ENCODE results near the gene NRG3.

NRG3 gene

GRCh38 chr10:82574081-82574480 lies 699.1 kb downstream of the NRG3 start:
- ATAC-seq, result no peak
- TF ChIP-seq ESRRG (CRISPR knock-in tag; IDR thresholded peaks at IDR 0.05) (no peak), ZFP3 (CRISPR knock-in tag; IDR thresholded peaks at IDR 0.05) (no peak), SNAI2 (CRISPR knock-in tag; IDR thresholded peaks at IDR 0.05) (no peak), CSDC2 (CRISPR knock-in tag; IDR thresholded peaks at IDR 0.05) (no peak), ISL1 (CRISPR knock-in tag; IDR thresholded peaks at IDR 0.05) (no peak), ZC3H10 (CRISPR knock-in tag; IDR thresholded peaks at IDR 0.05) (no peak), PPARA (CRISPR knock-in tag; IDR thresholded peaks at IDR 0.05; ENCODE audit: borderline replicate concordance) (no peak), TOX (CRISPR knock-in tag; IDR thresholded peaks at IDR 0.05; ENCODE audit: borderline replicate concordance) (no peak), BACH2 (CRISPR knock-in tag; IDR thresholded peaks at IDR 0.05; ENCODE audit: borderline replicate concordance) (no peak)
- TF ChIP-seq, protein P1, sequence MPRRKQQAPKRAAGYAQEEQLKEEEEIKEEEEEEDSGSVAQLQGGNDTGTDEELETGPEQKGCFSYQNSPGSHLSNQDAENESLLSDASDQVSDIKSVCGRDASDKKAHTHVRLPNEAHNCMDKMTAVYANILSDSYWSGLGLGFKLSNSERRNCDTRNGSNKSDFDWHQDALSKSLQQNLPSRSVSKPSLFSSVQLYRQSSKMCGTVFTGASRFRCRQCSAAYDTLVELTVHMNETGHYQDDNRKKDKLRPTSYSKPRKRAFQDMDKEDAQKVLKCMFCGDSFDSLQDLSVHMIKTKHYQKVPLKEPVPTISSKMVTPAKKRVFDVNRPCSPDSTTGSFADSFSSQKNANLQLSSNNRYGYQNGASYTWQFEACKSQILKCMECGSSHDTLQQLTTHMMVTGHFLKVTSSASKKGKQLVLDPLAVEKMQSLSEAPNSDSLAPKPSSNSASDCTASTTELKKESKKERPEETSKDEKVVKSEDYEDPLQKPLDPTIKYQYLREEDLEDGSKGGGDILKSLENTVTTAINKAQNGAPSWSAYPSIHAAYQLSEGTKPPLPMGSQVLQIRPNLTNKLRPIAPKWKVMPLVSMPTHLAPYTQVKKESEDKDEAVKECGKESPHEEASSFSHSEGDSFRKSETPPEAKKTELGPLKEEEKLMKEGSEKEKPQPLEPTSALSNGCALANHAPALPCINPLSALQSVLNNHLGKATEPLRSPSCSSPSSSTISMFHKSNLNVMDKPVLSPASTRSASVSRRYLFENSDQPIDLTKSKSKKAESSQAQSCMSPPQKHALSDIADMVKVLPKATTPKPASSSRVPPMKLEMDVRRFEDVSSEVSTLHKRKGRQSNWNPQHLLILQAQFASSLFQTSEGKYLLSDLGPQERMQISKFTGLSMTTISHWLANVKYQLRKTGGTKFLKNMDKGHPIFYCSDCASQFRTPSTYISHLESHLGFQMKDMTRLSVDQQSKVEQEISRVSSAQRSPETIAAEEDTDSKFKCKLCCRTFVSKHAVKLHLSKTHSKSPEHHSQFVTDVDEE (CRISPR knock-in tag; IDR thresholded peaks at IDR 0.05), result no peak
- TF ChIP-seq, protein P2, sequence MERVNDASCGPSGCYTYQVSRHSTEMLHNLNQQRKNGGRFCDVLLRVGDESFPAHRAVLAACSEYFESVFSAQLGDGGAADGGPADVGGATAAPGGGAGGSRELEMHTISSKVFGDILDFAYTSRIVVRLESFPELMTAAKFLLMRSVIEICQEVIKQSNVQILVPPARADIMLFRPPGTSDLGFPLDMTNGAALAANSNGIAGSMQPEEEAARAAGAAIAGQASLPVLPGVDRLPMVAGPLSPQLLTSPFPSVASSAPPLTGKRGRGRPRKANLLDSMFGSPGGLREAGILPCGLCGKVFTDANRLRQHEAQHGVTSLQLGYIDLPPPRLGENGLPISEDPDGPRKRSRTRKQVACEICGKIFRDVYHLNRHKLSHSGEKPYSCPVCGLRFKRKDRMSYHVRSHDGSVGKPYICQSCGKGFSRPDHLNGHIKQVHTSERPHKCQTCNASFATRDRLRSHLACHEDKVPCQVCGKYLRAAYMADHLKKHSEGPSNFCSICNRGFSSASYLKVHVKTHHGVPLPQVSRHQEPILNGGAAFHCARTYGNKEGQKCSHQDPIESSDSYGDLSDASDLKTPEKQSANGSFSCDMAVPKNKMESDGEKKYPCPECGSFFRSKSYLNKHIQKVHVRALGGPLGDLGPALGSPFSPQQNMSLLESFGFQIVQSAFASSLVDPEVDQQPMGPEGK (CRISPR knock-in tag; IDR thresholded peaks at IDR 0.05; ENCODE audit: borderline replicate concordance), result no peak

DNA sequence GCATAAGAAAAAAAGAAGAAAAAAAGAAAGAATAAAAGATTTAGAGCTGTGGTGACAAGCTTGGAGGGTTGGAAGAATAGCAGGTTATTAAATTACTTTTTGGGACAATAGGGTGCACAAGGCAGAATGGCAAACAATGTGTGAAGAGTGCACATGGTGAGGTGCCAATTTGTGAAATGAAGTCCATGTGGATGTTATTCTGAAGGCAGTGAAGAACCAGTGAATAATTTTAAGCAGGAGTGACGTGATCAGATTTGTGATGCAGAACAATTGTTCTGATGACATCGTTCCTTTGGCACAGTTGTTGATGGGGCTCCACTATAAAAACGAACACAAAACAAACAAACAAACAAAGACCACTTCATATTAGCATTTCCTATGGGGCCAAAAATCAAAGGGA lies 700.3 kb downstream of the NRG3 start:
- ATAC-seq, result no peak

DNA sequence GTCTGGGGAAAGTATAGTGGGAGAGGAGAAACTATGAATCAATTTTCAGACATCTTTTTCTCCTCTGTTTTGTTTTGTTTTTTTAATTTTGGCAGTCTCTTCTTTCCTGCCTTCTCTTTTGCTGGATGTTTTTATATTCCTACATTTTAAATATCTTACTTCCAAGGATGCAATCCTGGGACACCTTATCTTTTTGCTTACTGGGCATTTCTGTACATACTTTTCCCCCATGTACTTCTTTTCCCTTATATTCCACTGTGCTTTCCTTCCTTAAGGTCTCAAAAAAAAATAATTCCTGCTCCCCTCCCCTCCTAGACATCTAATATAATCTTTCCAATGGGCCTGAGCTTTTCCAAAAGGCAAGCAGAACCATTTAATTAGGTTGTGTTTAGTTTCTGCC lies 701.1 kb downstream of the NRG3 start:
- ATAC-seq, result no peak

More for the DNA sequence above, 700.3 kb downstream of the NRG3 start:
- TF ChIP-seq OSR1 (CRISPR knock-in tag; IDR thresholded peaks at IDR 0.05), result no peak
- TF ChIP-seq, protein P2 (CRISPR knock-in tag; IDR thresholded peaks at IDR 0.05; ENCODE audit: borderline replicate concordance), result no peak

More for the DNA sequence above, 701.1 kb downstream of the NRG3 start:
- TF ChIP-seq SNAI2 (CRISPR knock-in tag; IDR thresholded peaks at IDR 0.05) (no peak), TOX (CRISPR knock-in tag; IDR thresholded peaks at IDR 0.05; ENCODE audit: borderline replicate concordance) (no peak), ZFP30 (CRISPR knock-in tag; IDR thresholded peaks at IDR 0.05) (no peak), ZNF565 (CRISPR knock-in tag; conservative IDR thresholded peaks at IDR 0.05; ENCODE audit: low read depth) (no peak), ZNF8 (CRISPR knock-in tag; IDR thresholded peaks at IDR 0.05) (no peak), ZFP3 (CRISPR knock-in tag; IDR thresholded peaks at IDR 0.05) (no peak), CSDC2 (CRISPR knock-in tag; IDR thresholded peaks at IDR 0.05) (no peak), PPARA (CRISPR knock-in tag; IDR thresholded peaks at IDR 0.05; ENCODE audit: borderline replicate concordance) (no peak), OSR1 (CRISPR knock-in tag; IDR thresholded peaks at IDR 0.05) (no peak), RARB (CRISPR knock-in tag; IDR thresholded peaks at IDR 0.05) (no peak), CREB5 (CRISPR knock-in tag; IDR thresholded peaks at IDR 0.05; ENCODE audit: low read depth) (no peak), TCF4 (CRISPR knock-in tag; IDR thresholded peaks at IDR 0.05; ENCODE audit: borderline replicate concordance) (no peak), ESRRG (CRISPR knock-in tag; IDR thresholded peaks at IDR 0.05) (no peak)
- TF ChIP-seq, protein P2 (CRISPR knock-in tag; IDR thresholded peaks at IDR 0.05; ENCODE audit: borderline replicate concordance), result no peak
- TF ChIP-seq, protein P3, sequence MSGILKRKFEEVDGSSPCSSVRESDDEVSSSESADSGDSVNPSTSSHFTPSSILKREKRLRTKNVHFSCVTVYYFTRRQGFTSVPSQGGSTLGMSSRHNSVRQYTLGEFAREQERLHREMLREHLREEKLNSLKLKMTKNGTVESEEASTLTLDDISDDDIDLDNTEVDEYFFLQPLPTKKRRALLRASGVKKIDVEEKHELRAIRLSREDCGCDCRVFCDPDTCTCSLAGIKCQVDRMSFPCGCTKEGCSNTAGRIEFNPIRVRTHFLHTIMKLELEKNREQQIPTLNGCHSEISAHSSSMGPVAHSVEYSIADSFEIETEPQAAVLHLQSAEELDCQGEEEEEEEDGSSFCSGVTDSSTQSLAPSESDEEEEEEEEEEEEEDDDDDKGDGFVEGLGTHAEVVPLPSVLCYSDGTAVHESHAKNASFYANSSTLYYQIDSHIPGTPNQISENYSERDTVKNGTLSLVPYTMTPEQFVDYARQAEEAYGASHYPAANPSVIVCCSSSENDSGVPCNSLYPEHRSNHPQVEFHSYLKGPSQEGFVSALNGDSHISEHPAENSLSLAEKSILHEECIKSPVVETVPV (CRISPR knock-in tag; IDR thresholded peaks at IDR 0.05), result no peak
- TF ChIP-seq, protein P1 (CRISPR knock-in tag; IDR thresholded peaks at IDR 0.05), result no peak
